ENCODE data around the gene PAK4. TPM values are rescaled to one million over a fixed set of nuclear protein-coding genes. Genes with fewer than 3 reads are reported as not detected.

The PAK4 gene
- total and polyA plus RNA-seq, 9 of the 15 experiments (the other 6 are each of a cell fraction or from before 2014, with no cell fraction given) = 0.21 to 33.5 (median 5.8) TPM

GRCh38 chr19:39125554-39126311 is at the start of gene PAK4 (continued):
- TF ChIP-seq MLLT1 (IDR thresholded peaks at IDR 0.05) = 0 out of 4 replicates have a peak, but pooled peaks of 1 of the 2 experiments have one; percentile 15
- TF ChIP-seq SRF (CRISPR knock-in tag; IDR thresholded peaks at IDR 0.05) = peak in 1 of 2 experiments; percentile 84; a peak in 2 of 4 replicates
- no peak for TF ChIP-seq ZNF23 (CRISPR knock-in tag; IDR thresholded peaks at IDR 0.05)
- TF ChIP-seq ATF6 (CRISPR knock-in tag; IDR thresholded peaks at IDR 0.05) = peak; percentile 94
- peak; percentile 81 for TF ChIP-seq ZBTB17 (CRISPR knock-in tag; IDR thresholded peaks at IDR 0.05)
- TF ChIP-seq ZNF239 (CRISPR knock-in tag; IDR thresholded peaks at IDR 0.05) = no peak
- TF ChIP-seq ETV1 (tag; conservative IDR thresholded peaks at IDR 0.05; ENCODE audit: low read depth) = peak; percentile 28; the same call in 1 of the 2 replicates
- TF ChIP-seq ZNF766 (CRISPR knock-in tag; conservative IDR thresholded peaks at IDR 0.05) = 0 out of 2 replicates have a peak, but pooled peaks have one; percentile 51
- peak; percentile 86; the same call in 1 of the 2 replicates for TF ChIP-seq KAT7 (CRISPR knock-in tag; IDR thresholded peaks at IDR 0.05; ENCODE audit: borderline replicate concordance)
- peak; percentile 36; the same call in 1 of the 2 replicates for TF ChIP-seq HCFC1 (IDR thresholded peaks at IDR 0.05; ENCODE audit: low read depth, low read length)
- peak; percentile 91 for TF ChIP-seq POLR2G (IDR thresholded peaks at IDR 0.05; ENCODE audit: low read depth, low read length)
- no peak for TF ChIP-seq BRCA1 (IDR thresholded peaks at IDR 0.05)
- TF ChIP-seq BRCA1 (CRISPR knock-in tag; IDR thresholded peaks at IDR 0.05) = no peak
- peak; percentile 94 for TF ChIP-seq RB1 (IDR thresholded peaks at IDR 0.05; ENCODE audit: low read depth)
- TF ChIP-seq NR2C2 (CRISPR knock-in tag; IDR thresholded peaks at IDR 0.05) = peak; percentile 98
- peak; percentile 100 for TF ChIP-seq NR2C2 (tag; IDR thresholded peaks at IDR 0.05)
- TF ChIP-seq SIN3A (IDR thresholded peaks at IDR 0.05; ENCODE audit: borderline replicate concordance in 2 of 2, control insufficient read depth in 1 of 2, low read depth in 2 of 2, low read length in 2 of 2) = peak; percentile 73 to 79; a peak in 1 of 4 replicates
- peak in 1 of 2 experiments; percentile 94; a peak in 2 of 4 replicates for TF ChIP-seq CSDE1 (IDR thresholded peaks at IDR 0.05)
- peak; percentile 27 for TF ChIP-seq CTCFL (IDR thresholded peaks at IDR 0.05; ENCODE audit: borderline replicate concordance, insufficient read depth, low read depth, low read length, poor library complexity, severe bottlenecking)
- no peak for TF ChIP-seq PPARD (CRISPR knock-in tag; IDR thresholded peaks at IDR 0.05)
- TF ChIP-seq BCL6 (CRISPR knock-in tag; IDR thresholded peaks at IDR 0.05) = no peak
- peak; percentile 71; the same call in 1 of the 2 replicates for TF ChIP-seq E2F3 (CRISPR knock-in tag; IDR thresholded peaks at IDR 0.05)
- peak; percentile 81 for TF ChIP-seq TAF7 (tag; IDR thresholded peaks at IDR 0.05)
